Measurements from ENCODE around the gene NAP1L4.

Gene NAP1L4, protein sequence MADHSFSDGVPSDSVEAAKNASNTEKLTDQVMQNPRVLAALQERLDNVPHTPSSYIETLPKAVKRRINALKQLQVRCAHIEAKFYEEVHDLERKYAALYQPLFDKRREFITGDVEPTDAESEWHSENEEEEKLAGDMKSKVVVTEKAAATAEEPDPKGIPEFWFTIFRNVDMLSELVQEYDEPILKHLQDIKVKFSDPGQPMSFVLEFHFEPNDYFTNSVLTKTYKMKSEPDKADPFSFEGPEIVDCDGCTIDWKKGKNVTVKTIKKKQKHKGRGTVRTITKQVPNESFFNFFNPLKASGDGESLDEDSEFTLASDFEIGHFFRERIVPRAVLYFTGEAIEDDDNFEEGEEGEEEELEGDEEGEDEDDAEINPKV

DNA sequence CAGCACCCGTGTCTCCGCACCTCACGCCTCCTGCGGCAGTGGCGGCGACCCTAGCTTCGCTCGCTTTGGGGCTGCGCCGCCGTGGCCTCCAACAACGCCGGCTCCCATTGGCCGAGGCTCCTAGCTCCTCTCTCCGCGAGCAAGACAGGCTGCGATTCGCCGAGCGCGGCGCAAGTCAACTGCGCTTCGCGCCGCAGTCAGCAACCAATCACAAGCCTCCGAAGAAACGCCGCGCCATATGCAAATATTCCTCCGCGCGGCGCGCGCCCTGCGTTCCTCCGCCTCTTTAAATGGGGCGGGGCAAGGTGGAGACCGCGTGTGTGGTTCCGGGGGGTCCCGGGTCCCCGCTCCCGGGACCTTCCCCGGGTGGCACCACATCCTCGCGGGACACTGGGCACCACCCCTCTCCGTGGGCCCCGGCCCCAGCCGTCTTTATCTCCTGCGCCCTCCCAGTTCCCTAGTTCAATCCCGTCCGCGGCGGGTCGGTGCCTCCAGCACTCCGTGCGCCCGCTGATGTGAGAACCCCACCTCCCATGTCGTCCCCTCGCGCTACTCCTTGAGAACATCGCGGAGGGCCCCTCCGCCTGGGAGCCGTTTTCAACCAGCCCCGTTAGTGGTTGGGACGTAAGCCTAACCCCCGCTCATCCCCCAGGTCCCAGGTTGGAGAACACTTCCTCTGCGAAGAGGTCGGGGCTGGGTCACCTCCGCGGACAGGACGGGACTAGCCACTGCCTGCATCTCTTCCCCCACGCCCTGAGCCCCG lies at the start of gene NAP1L4:
Gene NAP1L4 (minus strand): TSS at position 96 of the 763 bp plus-strand sequence. CDS start 13,109 bp downstream, outside the sequence.
- DNase-seq (ENCODE audit: low spot score) = peak; percentile 96

DNA sequence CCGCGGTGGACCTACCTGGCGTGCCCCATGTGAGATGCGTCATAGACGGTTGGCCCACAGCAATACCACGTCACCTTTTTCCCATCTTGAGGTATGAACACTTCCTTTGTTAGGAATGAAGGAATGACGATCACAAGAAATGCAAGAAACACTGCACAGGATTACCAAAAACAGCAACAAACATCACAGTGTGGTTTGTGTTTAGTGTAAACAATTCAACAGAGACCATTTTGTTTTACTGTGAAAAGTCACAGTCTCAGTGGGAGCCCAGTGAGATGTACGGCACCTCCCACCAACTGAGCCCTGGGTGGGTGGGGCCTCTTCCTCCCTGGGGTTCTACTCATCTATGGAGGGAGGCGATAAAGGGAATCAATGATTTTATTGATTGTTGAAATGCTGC lies 48.8 kb upstream of the NAP1L4 start:
- DNase-seq (ENCODE audit: low spot score) = no peak

DNA sequence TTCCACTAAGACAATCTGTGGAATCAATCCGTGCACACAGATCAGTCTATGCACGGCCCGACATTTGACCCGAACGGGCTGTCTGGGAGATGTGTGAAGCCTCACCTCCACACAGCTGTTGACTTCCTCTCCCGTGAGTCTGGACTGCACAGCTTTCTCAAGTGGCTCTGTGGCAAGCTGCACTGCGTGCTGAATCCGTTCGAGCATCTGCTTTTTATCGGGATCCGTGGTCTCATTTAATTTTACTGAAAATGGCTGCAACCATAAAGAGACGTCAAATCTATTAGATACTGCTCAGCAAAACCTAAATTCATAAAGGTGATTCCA lies 45.8 kb upstream of the NAP1L4 start:
- DNase-seq (ENCODE audit: low spot score) = no peak

DNA sequence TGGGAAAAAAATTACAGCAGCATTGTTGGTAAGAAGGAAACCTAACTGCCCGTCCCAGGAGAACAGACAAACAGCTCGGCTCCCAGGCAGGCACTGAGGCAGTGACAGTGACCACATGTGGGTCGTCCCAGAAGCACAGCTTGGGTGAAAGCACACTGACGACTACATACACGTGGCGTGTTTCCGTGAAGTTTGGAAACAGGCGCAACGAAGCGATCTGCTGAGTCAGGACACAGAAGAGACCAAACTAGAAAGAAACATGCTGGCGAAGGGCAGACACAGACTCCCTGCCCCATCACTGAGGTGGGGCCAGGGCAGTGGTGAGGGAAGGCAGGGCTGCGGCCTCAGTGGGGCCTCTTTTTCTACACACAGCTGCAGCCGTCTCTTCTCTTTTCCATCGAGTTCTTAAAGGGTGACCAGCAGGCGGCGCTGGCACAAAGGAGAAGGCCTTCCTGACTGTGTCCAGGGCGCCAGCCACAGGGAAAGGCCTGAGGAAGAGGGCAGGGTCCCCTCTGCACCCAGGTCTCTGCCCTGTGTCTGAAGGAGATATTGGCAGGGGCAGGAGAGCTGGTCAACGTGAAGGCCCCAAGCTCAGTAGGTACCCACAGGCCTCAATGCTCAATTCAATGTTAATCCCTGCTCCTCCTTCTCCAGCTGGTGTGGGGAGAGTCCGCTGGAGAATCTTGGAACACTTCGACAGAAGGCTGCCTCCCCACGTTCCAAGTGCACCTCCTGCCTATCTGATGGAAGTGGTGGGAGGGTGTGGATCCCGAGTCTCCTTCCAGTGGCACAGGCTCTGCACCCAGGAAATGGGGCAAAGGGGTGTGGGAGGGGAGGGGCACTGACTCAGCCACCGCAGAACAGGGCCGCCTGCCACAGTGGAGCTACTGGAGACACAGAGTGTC lies 45.2 kb upstream of the NAP1L4 start:
- peak; percentile 78 for DNase-seq (ENCODE audit: low spot score)

DNA sequence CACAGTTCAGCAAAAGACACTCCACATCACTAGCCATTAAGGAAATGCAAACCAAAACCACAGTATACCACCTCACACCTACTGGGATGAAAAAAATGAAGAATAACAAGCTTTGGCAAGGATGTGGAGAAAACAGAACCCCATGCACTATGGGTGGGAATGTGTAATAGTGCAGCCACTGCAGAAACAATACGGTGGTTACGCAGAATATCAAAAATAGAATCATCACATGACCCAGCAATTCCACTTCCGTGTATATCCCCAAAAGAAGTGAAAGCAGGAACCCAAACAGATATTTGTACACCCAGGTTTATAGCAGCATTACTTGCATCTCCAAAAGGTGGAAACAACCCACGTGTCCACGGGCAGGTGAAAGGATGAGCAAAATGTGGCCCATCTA lies 44.3 kb upstream of the NAP1L4 start:
- no peak for DNase-seq (ENCODE audit: low spot score)

DNA sequence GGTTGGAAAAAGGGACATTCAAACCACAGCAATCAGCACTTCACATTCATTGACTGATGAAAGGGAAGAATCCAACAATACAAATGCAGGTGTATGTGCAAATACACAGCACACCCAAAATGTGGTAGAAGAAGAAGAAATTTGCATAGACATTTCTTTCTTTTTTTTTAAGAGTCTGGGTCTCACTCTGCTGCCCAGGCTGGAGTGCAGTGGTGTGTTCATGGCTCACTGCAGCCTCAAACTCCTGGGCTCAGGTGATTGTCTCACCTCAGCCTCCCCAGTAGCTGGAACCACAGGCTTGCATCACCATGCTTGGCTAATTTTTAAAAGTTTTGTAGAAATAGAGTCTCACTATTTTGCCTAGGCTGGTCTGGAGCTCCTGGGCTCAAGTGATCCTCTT lies 43.2 kb upstream of the NAP1L4 start:
- no peak for DNase-seq (ENCODE audit: low spot score)

DNA sequence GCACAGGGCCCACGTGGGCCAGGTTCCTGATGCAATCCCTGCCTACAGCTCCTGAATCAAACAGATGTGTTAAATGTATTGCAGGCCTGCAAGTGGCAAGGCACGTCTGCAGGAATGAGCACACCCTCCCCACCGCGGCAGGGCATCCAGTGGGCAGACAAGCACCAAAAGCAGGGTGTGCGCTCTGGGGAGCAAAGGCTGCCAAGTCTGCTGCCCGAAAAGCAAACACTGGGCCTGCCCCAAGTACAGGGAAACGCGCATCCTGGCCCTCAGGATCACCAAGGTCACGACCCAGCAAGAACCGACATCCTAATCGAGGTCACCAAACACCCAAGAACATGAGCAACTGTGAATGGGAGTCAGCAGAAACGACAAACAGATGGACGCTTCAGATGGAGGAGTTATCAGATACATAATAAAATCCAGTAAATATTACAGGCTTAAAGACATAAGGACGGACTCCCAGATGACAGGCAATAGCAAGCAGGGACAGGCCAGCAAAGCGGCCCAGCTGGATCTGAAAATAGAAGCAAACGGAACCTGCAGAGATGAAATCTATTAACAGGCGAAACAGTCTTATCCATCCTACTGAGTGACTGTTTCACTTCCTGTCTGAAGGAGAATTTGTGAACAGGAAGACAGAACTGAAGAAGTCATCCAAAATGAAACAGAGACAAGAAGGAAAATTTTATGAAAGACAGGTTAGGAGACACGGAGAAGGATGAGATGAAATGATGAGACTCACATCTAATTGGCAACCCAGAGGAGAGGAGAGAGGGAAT lies 38.4 kb upstream of the NAP1L4 start:
- DNase-seq (ENCODE audit: low spot score) = no peak

DNA sequence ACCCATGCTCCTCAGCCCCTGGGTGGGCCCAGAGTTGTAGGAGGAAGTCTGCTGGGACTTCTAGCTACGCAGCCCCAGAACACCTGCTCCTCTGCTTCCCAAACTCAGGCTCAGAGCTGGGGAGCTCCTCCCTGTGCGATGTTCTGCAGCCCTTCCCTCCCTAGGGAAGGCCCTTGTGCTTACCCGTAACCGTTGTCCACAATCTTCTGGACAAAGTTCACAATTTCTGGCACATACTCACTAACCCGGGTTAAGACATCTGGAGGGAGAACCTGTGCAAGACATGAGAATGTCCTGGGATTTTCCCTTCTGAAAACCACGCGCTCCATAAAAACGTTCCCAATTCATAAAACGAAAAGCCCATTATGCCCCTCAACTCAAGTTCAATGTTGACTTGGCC lies 36.7 kb upstream of the NAP1L4 start:
- DNase-seq (ENCODE audit: low spot score) = no peak

DNA sequence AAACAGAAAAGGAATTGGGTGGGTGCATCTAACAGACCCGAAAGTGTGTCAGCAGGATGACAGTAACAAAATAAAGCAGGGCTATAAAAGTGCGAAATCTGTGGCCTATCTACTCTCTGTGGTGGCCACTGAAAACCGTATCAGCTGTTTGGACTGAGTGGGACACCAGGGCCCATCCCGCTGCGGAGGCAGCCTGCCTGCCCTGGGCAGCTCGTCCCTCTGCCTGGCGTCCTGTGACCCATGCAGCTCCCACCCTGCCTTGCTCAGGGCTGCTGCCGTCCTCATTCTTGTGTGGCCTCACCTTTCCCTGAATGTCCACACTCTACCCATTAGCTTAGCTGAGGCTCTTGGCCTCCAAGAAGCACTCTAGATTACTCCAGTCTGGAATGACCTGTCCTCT lies 34.7 kb upstream of the NAP1L4 start:
- DNase-seq (ENCODE audit: low spot score) = no peak

DNA sequence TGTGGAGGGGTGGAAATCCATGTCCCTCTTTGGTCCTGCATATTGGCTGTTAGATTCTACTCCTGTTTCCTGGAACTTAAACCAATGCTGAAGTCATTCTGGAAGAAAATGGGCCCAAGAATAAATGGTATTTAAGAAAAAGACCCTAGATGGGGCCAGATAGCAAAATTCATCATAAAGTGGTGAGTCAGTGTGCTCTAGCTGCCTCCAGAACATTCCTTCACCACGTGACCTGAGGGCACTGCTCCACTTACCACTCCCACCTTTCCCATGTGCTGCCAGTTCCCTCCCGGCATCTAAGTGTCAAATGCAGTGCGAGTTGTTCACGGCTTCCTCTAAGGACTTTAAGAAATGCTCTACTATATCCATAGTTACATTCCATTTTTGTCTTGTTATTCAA lies 30.9 kb upstream of the NAP1L4 start:
- DNase-seq (ENCODE audit: low spot score) = no peak

DNA sequence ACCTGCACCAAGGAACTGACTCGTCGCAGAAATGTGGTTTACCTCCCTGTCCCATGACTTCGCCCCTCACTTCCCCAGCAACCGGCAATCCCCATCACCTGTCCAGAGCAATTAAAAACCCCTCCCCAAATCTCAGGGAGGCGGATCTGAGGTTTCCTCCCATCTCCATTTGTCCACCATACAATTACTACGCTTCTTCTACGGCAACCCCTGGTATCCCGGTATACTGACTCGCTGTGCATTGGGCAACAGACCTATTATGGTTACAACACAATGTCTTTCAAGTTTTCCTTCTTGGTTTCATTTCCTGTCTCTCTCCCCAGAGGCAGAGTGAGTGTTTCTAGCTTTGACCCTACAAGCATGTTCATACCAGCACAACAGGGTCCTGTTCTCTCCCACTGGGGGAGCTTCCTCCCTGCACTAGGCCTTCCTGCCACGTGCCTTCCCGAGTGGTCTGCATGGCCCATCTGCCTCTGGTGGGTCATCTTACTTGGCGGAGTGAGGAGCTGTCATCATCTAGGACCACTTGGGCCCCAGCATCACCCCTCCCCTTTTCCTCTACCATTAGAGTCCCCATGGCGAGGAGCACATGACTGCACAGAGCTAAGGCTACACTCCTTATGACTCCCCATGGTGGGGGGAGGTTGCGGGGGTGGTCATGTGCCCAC lies 30.3 kb upstream of the NAP1L4 start:
- DNase-seq (ENCODE audit: low spot score) = no peak

DNA sequence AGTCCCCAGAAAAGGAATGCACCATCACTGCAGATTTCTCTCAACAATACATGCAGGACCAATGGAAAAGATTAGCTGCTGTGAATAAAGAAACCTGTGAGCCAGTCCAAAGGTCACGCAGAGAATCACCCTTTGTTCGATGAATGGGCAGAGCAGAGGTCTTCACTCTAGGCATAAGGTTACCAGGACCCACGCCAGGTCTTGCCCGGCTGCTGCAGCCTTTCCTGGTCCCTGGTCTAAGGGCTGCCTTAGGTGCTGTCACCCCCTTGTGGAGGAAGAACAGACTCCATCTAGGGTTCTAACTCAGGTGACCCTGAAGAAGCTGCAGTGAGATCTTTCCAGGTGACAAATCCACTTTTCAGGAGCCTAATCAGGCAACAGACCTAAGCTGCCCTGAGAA lies 29.0 kb upstream of the NAP1L4 start:
- DNase-seq (ENCODE audit: low spot score) = no peak

DNA sequence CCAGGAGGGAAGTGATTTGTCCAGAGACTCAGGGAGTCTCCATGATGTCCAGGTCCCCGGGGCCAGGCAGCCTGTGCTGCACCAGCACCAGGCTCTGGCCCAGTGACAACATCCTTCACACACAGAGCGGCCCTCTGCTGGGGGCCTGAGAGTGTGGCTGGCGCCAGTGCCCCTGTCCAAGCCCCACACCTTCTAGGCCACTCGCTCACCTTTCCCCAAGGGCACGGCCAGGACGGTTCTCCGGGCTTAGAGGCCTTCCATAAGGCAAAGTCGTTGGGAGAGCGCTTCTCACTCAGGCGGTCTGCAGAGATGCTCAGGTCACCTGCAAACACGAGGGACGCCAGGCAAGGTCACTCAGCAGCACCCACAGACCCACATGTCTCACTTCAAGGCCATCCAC lies 27.9 kb upstream of the NAP1L4 start:
- no peak for DNase-seq (ENCODE audit: low spot score)

DNA sequence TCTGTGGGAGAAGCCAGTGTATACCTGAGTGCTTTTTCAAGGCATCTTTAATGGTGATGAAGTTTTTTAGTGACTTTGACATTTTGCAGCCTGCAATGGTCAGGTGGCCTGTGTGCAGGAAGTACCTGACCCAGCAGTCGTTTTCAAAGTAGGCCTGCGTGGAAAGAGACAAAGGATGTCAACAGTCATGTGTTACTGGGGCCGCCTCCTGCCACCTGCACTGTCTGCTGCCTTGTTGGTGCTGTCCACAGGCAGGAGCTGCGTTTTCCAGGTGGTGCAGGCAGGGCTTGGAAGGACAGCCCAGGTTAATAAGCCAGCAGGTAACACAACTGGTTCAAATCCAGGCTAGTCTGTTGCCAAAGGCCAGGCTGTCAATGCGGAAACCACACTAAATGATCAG lies 26.5 kb upstream of the NAP1L4 start:
- no peak for DNase-seq (ENCODE audit: low spot score)

DNA sequence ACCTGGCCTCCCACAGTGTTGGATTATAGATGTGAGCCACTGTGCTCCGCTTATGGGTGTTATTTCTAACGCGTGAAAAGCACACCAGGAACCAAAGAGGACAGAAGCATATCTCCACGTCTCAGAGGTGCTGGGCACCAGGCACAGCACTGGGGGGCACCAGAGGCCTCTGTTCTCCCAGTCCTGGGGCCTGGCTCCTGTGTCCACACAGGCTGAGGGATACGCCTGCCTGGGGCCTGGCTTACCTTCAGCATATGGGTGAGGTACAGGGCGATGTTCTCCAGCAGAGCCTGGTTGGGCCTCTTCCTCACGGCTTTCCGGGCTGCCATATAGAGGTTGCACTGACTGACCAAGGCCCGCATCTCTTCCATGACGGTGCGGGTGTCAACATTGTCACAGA lies 24.7 kb upstream of the NAP1L4 start:
- no peak for DNase-seq (ENCODE audit: low spot score)

DNA sequence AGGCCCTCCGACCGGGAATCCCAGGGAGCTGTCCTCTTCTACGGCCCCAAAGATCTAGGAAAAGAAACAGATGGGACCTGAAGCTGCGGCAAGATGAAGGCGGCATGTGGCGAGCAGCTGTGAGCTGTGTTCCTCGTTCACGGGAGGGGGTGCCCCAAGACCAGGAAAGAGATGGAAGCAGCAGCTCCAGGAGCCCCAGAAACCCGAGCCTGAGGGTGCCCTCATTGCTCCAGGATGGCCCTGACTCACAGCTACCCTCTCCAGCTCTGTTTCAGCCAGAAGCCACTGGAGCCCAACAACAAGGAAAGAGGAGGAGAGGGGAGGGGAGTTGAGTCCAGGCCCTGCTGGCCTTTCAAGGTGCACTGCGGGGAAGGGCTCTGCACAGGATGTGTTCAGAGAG lies 23.7 kb upstream of the NAP1L4 start:
- no peak for DNase-seq (ENCODE audit: low spot score)

DNA sequence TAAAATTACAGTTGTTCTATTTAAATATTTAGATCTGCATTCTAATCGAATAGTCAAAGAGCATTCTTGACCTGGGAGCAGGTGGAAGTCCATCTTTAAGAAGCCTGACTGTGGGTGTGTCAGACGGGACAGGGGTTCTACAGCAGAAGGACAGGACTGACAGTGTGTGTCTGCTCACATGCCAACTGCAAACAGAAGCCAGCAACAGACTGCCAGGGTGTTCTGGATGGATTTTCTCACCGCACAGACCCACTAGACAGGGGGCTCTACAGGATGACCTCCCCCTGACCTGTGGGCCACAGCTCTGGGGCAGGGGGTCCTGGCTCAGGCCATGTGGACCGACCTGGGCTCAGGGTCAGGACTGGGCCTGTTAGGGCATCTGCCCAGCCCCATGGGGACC lies 22.8 kb upstream of the NAP1L4 start:
- no peak for DNase-seq (ENCODE audit: low spot score)

DNA sequence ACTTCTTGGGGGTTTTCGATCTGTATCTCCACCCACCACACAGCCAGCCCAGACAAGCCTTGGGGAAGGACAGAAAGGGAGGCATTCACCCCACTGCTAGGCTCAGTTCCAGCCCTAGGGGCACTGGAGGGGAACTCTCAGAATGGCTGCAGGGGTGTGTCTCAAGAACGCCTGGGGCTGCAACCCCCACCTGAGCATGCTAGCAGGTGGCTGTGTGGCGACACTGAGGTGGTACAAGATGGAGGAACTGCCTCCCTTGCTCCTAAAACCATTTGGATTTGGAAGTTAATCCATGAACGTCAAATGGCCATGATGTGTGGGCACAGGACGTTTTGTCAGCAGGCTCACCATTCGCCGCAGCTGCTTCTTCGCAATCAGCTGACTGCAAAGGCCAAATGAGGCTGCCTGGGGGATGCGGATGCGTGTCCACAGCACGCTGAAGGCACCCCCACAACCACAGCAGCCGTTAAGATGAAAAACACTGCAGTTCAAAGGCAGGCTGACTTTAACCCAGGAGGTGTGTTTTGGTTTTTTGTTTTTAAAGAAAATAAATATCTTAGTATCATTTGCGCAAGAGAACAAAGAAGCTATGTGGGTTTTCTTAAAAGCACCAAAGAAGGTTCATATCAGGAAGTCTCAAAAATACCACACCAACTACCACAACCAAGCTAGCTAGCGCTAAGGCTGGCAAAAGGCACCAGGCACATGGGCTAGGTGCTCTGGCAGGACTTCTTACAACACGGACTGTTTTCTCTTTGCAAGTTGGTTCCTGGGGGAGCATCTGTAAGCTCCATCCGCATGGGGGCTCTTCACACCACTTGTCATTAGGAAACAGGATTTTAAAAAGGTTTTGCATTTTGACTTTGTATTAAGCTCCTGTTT lies 22.2 kb upstream of the NAP1L4 start:
- no peak for DNase-seq (ENCODE audit: low spot score)

DNA sequence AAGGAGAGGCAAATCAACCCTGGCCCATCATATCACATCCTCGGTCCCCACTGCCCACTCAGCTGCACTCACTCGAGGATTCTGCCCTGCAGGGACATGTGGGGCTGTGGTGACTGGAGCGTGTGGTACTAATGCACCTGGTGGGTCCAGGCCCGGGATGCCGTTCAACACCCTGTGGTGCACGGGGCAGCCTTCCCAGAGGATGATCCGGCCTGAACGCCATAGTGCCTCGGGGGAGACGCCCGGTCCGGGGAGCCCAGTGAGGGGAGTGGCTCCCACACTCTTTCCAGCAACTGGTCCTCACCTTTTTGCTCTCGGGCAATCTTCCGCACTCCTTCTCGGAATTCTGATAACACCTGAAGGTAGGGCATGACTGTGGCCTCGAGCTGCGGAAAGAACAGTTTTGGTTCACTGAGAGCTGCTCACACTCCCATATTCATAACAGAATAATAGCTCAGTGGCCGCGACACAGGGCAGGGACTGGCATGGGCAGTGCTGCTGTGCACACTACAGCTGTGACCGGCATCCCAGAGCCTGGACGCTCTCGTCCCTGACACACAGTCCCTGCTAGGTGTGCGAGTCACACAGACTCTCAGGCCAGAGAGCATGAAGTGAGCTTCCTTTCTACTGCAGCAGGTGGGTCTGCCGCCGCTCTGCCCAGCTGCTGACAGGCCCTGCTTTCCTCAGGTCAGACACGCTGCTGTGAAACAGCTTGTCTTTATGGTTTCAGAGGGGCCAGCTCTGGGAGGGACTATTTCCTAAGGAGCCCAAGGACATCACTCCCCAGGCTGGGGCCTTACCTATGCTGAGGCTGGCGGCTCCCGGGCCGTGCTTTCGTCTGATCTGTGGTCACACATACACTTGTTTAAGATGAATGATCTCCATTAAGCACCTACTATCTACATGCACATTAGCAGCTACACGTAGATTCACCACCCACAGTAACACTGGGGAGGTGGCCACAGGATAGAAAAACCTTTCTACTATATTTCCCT lies 20.1 kb upstream of the NAP1L4 start:
- DNase-seq (ENCODE audit: low spot score) = no peak
